NCI-H2081 treated with DMSO at 0.1 percent for 48 hours (cell line): ENCODE data around the gene GRID1.

Source experiments
- DNase-seq: peaks from one replicate; lab custom pipeline; 2025; lab: John Stamatoyannopoulos, UW

GRID1 gene

DNA sequence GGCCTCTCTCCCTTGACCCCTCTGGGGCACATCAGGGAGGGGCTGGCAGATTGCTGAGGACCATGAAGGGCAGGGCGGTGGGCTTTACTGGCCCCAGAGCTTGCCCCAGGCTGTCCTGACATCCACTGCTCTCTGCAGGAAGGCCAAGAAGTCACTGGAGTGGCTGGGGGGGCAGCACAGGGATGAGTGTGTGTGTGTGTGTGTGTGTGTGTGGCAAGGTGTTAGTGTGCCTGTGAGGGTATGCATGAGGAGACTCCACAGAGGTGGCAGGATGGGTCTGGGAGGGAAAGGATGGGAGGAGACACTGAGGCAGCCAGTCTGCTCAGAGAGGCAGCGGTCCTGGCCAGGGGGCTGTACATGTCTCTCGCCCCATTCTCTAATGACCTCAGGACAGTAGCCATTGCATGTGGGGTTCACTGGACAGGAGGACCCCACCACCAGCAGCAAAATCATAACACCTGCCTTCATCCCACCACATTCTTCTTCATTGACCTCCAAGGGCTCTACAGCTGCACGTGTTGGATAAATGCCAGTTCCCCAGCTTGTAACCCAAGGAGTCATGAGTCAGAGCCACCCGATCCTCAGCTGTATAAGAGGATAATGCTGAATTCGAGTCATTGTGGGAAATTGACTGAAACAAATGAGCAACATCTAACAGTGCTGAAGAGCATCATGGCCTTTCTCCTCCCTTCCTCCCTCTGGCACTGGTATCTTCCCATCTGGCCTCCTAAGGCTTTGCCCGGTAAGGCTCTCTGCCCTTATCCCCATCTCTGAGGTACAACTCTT lies 720.5 kb downstream of the GRID1 start:
- no peak for DNase-seq

- no peak for DNase-seq
Observed at GRCh38 chr10:85645053-85645452, 721.5 kb downstream of the GRID1 start.

- DNase-seq, result no peak
Observed at GRCh38 chr10:85643845-85644525, 722.6 kb downstream of the GRID1 start.

GRCh38 chr10:85643171-85643844 lies 723.3 kb downstream of the GRID1 start:
- DNase-seq, result no peak

DNA sequence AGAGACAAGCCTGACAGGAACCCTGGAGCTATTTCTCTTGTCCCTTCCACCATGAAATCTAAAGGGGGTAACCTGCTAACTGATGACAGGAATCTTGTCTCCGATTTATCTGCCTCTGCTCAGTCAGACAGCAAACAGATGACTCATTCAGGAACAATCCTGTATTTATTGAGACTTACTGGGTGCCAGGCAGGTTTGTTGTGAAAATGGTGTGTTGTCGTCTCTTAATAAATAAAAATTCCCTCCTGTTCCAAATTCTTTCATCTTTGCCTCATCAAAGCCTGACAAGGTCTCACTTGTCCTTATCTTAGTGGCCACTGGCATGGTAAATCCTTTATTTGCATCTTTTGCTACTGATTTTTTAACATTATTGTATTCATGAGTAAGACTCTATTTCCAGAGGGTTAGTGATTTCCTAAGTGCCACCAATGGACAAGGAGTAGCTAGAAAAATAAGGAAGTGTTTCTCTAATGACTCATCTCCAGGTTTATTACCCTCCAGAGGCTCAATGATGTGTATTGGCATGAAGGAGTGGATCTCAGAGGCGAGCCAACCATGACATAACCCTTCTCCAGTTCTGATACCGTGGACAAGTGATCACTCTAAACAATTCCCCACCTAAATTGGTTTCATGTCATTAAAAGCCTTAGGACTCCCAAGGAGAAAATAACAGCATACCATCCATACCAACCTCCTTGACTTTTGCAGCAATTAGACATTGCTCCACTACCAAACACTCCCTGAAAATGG lies 724.0 kb downstream of the GRID1 start:
- no peak for DNase-seq

DNA sequence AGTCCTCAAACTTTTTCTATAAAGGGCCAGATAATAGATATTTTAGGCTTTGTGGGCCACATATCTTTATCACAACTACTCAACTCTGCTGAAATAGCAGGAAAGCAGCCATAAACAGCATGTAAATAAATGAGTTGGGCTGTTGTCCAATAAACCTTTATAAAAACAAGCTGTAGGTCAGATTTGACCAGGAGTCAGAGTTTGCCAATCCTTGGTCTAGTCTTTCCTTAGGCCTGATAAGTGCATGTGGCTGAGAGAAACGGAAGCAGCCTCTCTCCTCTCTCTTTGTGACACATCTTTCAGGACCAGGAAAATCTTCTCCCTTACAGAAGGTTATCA lies 724.5 kb downstream of the GRID1 start:
- DNase-seq, result no peak

- no peak for DNase-seq
Observed at GRCh38 chr10:85641479-85642009, 725.1 kb downstream of the GRID1 start.

- DNase-seq, result no peak
Observed at GRCh38 chr10:85638797-85639196, 727.8 kb downstream of the GRID1 start.

GRCh38 chr10:85635650-85636049 lies 730.9 kb downstream of the GRID1 start:
- DNase-seq, result no peak

GRCh38 chr10:85624511-85624910 lies 742.1 kb downstream of the GRID1 start:
- DNase-seq, result no peak

DNA sequence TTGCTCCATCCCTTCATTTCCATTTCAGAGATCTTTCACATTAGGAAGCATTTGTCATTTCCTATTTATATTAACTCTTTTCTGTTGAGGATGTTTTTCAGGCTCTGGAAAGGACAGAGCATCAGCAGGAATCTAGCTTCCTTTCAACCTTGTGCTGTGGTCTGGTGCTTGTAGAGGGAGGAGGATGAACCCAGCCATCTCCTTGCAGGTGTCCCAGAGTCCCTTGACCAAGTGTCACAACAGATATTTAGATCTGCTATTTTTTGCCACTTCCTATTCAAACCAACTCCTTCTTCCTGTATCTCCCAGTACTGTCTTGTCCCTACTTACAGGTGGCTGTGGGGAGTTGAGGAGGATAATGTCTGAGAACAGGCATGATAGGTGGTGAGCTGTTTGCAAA lies 742.8 kb downstream of the GRID1 start:
- DNase-seq, result no peak

GRCh38 chr10:85623342-85623741 lies 743.3 kb downstream of the GRID1 start:
- no peak for DNase-seq

DNA sequence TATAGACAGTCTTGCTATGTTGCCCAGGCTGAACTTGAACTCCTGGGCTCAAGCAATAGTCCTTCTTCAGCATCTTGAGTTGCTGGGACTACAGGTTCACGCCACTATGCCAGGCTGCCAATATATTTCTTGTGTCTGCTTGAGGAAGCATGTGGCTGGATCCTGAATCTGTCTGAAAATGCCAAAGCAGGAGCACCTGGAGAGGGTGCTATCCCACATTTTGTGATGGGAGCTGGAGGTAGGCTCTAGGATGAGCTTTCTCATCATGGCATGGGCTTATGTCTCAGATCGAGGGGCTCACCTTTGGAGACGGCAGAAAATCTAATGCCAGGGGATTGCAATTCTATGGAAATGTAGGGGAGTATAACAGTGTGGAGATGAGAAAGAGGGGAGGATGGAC lies 744.2 kb downstream of the GRID1 start:
- DNase-seq, result no peak

GRCh38 chr10:85621562-85621961 lies 745.0 kb downstream of the GRID1 start:
- no peak for DNase-seq

DNA sequence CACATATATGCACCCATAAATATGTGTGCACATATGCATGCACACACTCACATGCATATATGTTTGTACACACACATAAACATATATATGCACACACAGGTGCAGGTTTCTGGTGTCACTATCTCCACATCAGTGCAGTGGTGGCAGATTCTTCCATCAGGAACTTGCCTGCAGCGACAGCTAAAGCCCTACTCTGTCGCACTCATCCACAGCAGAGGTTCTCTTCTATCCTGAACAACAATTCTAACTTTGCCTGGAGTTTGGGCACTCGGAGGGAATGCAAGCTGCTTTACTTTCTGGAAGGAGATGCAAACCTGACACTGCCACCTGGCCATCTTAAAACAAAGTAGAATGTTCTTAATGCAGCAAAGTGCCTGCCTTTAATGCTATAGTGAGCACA lies 745.8 kb downstream of the GRID1 start:
- DNase-seq, result no peak

GRCh38 chr10:85619832-85620231 lies 746.8 kb downstream of the GRID1 start:
- no peak for DNase-seq

- DNase-seq, result no peak
Observed at GRCh38 chr10:85618841-85619240, 747.8 kb downstream of the GRID1 start.

GRCh38 chr10:85617751-85618546 lies 748.6 kb downstream of the GRID1 start:
- no peak for DNase-seq

- DNase-seq, result no peak
Observed at GRCh38 chr10:85615556-85615955, 751.0 kb downstream of the GRID1 start.

DNA sequence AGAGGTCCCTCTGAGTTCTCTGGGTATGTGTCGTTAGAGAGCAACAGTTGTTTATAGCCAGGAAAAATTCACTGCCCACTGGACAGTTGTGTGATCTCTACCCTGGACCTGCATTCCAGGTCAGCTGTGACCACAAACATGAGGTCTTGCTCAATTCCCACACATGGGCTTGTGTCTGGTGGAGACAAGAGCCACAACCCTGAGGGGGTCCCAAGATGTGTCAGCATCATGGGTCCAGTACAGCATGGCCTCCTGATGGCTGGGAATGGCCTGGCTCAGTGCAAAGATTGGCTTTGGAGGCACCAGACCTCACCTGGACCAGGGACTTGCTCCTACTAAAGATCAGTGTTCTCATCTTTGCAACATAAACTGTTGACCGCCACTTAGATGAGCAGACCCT lies 751.6 kb downstream of the GRID1 start:
- DNase-seq, result no peak

GRCh38 chr10:85614566-85614965 lies 752.0 kb downstream of the GRID1 start:
- no peak for DNase-seq
